Hematopoietic multipotent progenitor cell treated with erythropoietin and hydrocortisone succinate and interleukin-3 and kit ligand, for 15 days (in vitro differentiated cells): ENCODE measurements around the gene TTC28.

ENCODE experiments used
- DNase-seq: peaks from one replicate; pipeline ENCODE4 v3.0.0-alpha.2; 2015; ENCODE audit warnings: low spot score

The TTC28 gene

DNA sequence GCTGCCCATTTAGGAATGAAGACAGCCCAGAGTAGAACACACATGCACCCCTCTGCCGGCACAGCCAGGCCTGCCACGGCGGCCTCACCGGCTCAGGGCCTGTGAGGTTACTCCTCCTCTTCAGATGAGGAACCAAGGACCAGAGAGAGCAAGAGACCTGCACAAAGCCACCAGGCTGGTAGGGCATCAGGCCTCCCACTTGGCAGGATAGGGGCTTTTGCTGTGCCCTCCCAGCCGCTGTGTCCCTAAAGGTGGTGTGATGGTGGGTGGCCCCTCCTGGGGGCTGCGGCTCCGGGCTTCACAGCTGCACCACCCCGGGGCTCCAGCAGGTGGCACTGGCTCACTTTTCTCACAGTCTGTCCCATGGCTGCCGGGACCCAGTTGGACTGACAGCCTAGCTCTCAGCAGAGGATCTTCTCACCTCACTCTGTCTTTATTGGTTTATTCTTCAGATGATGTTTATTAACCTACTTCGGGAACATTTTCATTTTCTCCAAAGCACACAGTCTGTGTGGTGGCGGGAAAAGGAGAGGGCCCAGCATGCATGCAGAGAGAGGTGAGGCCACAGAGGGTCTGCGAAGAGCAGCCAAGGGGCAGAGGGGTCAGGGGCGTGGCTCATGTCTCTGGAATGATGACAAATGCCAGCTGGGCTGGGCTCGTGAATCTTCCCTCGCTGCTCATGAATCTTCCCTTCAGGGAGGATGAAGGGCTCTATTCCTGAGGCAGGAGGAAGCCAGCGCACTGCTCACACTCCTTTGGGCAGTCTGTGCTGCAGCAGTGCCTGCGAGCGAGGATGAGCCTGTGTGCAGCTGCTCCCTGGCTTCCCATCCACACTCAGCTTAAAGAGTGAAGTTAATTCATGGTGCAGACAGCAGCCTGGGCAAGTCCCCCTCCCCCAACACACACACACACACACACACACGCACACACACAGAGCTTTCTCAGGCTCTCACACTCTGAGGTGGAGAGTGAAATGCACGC is 659.5 kb downstream of the TTC28 start:
- peak; percentile 46 for DNase-seq

DNA sequence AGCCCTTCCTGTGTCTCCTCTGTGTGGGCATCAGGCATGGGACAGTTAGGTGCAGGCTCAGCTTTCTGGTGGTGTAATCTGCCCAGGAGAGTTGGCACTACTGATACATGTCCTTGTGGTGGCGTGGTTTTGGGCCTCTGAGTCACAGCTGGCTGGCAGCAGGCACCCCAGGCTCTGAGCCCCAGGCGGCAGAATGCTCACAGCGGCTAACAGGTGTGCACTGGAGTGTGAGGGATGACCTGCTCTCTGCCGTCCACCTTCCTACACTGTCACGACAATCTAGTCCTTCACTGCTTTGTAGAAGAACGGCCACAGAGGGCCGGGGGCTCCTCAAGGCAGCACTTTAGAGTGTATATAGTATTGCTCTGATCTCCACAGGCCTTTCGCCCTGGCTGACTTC is 660.3 kb downstream of the TTC28 start:
- no peak for DNase-seq

DNA sequence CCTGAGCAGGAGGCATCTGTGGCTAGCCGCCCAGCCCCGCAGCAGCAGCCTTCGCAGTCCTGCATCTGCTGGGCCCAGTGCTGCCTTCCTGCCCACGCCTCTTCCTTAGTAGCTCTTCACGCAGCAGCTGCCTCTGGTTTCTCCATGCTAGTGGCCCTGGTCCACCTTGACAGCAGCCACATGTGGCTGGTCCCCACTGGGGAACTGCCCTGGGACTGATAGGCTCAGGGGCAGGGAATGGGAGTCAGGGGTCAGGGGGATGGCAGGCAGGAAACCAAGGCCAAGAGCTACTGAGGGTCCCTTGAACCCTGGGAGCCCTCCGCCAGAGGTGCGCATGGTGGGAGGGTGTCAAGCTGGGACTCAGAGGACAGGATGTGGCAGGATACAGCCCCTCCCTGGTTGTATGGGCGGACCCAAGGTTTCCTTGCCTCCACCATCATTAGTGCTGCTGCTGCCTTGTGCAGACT is 661.1 kb downstream of the TTC28 start:
- no peak for DNase-seq

DNA sequence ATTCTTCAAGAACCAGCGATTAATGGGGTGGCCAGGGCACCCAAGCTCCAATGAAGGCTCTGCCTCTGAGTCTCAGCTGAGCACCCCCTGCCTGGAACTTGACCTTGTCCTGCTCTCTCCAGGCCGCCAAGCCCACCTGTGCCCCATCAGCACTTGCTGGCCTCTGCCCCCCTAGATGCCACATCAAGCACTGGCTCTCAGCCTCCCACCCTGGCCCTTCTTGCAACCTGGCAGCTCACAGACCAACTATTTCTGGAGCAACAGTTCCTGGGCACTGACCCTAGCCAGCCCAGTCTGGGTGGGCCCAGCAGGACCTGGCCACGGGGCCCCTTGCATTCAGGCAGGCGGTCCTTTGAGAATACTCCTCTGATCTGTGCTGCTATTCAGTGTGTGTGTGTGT is 661.8 kb downstream of the TTC28 start:
- DNase-seq = no peak

DNA sequence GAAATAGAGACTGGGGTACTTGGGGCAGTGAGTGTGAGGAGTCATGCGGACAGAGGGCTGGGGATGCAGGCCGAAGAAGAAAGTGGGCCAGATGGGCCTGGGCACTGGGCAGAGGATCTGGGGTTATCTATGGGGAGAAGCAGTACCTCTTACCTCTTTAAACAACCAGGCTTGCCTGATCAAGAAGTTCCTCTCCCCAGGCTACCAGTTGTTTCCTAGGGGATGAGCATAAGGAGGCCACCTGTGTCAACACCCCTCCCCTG is 662.2 kb downstream of the TTC28 start:
- no peak for DNase-seq

DNA sequence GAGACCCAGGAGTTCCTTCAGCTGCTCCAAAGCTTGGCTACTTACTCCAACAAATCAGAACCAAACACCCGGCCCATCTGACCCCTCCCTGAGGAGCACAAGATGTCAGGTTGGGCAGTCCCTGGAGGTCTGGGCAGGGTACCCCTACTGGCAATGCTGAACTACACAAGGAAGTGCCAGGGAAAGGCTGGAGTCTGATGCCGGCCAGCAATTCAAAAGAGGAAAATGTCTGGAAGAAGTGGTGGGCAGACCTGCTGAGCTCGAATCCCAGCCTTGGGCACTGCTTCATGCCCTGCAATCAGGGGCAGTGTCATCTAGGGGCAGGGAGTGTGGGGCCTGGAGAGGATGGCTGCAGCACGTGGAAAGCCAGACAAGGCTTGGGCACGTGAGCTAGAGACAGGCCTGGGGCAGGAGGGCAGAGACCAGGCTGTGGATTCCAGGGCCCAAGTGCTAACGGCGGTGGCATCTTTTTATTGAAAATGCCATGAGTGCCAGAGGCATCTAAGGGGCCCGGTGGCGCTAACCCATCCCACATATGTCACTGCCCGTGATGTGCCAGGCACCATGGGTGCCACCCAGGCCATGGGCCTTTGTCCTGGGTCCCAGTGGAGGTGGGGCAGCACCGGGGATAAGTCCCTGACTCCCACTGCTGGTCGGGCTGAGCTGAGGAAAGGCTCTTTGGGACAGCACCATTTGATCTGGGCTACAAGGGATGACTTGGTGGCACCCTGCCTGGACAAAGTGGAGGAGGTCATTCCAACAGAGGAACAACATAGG is 662.7 kb downstream of the TTC28 start:
- DNase-seq = no peak

DNA sequence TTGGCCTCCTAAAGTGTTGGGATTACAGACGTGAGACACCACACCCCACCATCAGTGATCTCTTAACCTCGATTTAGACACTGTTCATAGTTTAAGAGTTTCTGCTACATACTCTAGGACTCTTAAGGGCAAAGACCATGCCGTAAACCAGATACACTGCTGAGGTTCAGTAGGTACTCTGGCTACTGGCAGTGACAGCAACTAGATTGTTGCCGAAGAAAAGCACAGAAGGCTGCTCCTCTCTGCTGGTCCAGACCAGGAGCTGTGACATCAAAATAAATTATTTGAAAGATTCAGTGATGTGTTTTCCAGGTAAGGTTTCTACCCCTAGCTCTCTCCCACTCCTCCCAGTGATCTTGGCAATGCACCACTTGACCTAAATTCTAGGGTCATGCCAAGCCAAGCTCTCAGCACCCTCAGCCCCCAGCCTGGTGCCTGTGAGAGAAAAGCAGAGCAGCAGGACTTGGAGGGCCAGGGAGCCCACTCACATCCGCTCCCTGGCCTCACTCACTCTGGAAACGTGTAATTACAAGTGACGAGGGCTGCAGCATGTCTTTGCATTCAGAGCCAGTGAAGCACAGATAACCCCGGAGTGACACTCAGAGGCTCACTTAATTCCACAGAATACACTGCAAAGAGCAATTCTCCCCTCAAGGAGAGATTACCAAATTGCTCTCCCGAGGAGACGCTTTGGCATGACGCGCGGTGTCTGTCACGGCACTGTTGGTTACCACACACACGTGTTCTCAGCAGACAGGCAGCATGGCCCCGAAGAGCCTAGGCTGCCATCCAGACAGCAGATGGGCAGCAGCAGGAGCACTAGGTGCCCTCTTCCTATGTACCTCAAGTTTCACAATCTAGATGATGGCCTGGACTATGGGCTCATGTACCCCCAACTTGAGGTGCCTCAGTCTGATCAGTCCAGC is 663.7 kb downstream of the TTC28 start:
- no peak for DNase-seq

DNA sequence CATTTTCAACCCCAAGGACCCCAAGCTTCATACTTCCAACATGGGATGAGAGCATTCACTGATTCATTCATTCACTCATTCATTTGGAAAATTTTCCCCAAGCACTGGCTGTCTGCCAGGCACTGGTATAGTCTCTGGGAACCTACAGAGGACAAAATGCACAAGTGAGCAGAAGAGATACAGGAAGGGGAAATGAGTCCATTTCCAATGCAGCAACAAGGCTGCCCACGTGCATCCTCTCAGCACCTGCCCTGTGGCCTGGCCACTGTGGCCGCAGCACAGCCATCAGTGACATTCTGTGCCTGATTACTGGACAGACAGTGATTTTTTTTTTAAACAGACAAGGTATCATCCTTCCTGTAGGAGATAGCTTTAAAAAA is 664.6 kb downstream of the TTC28 start:
- DNase-seq = no peak

DNA sequence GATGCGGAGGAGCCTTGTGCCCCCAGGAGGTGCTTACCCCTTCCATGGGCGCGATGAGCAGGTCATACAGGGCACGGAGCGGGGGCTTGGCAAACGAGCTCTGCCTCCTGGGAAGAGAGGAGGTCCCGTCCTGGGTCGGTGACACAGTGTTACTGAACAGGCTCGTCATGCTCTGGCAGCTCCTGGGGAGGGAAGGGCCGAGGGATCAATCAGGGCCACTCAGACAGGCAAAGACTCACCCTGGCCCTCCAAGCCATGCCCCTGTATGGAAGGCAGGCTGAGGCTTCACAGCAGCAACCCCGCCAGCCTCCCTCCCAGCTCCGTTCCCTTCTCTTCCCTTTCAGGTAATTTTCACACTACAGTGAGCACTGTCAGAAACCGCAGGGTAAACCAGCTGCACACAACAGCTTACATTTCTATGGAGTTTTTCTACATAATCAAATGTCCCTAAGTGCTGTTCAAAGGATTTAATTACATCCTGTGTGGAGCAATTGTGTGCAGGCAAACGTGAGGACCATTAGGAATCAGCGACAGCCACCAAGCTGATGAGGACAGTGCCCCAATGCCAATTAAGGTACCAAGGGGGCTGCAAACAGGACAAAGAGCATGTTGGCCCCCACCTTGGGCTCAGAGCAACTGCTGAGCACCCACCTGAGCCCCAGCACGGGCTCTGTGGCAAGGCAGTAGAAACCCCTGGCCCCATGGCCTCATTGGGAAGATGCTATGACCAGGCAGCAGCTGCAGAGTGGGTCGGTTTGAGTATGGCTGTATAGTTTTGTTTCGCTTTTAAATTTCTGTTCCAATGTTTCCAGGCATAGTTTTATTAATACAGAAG is 665.2 kb downstream of the TTC28 start:
- no peak for DNase-seq

DNA sequence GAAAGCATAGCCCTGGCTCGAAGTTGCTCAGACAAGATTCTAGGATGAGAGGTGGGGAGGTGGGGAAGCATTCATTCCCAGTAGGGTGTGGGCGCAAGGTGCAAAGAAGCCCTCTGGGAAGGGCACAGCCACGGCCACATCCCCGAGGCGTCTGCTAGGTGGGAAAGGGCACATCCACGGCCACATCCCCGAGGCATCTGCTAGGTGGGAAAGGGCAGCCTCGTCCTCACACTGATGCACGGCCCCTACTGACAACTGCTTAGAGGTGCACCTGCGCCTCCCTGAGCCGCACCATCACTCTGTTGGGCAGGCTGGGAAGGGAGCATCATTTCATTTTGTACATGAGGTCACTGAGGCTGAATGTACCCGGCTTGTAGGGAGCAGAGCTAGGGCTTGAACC is 666.0 kb downstream of the TTC28 start:
- no peak for DNase-seq

DNA sequence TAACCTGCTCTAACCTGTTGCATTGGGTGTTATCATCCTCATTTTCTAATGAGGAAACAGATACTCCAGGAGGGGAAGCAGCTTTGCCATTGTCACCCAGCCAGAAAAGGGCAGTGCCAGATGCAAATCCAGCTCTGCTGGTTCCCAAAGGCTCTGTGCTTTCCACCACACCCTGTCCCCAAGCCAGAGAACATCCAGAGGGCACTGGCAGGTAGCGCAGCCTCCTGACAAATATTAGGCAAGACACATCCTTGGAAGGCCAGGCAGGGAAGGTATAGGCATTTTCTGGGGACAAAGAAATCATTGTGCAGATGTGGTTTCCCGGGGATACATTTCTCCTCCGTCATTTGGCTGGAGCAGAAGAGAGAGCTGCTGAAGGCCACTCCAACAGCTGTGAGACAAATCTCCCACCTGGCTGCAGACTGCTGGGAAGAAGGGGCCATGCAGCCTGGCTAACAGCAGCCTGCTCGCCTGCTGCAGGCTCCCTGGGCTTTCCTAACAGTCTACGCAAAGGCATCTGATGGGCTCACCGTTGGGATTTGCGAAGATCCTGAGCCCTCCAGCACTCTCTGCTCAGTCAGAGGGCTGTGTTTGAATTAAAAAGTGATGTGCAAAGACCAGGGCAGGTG is 666.7 kb downstream of the TTC28 start:
- DNase-seq = no peak

DNA sequence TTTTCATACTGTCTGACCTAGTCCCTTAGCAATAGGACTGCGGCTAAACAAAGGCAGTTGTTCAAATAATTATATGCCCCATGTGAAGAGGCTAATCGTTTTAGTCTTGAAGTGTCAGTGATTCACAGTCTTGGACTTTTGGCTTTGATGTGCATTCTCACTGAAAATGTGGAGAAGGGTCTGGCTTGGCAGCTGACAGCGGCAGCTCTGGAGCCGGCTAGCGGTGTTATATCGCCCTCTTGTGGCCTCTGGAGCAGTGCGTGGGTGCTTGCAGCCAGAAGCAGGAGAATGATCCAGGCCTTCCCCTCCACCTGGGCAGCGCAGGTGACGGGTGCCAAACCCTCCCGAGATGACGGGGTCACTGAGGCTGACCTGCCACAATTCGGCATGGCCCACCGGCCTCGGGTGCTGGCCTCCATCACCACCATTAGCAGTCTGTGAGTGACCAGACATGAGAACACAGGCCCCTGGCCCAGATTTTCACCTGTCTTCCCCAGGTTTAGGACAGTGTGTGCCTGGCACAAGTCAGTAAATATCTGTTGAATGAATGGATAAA is 670.3 kb downstream of the TTC28 start:
- DNase-seq = peak; percentile 72

DNA sequence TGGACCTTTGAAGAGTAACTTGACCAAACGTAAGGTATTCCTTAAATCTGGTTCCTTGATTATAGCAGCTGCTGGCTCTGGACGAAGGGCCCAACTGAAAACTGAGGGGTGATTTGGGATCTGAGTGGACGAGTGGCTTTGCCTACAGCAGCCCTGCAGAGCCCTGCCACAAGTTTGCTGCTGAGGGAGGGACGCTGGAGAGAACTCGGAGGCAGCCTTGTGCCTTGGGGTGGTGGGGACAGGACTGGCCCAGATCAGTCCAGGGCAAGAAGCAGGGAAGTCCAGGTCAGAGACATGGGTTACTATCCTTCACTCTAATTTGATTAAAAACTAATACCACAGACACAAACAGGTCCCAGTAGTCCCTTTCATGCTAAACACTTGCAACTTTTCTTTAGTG is 671.0 kb downstream of the TTC28 start:
- DNase-seq = no peak

DNA sequence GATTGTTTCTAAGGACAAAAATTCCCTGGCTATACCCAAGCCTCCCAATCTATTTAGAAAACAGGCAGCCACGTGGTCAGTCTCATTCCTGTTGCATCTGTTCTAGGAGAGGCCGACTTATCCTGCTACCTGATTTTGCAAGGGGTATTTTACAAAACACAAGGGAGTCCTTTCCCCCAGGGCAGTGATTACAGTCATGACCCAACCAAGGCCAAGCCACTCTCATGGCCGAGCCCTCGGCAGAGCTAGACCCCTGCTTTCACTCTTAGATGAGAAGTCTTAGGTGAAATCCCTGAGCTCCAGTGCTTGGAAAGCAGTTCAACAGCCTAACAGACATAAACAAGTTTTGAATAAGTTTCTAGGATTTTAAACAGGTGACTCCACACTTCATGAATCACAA is 671.6 kb downstream of the TTC28 start:
- no peak for DNase-seq

DNA sequence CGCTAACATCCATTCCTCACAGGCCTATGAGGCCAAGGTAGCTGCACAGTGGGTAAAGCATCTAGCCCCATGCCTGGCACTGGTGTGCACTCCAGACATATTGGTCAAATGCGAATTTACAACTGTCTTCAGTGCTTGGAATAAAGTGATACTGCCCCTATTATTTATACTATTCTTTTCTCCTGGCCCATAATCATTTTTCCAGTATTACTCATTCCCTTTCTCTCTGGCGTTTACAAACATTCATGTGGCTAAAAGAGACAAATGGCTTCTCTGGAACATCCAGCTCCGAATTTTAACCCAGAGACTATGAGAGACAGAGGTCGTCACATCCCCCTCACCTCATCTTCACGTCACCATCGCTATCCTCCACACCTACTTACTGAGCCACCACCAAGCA is 673.4 kb downstream of the TTC28 start:
- DNase-seq = no peak

DNA sequence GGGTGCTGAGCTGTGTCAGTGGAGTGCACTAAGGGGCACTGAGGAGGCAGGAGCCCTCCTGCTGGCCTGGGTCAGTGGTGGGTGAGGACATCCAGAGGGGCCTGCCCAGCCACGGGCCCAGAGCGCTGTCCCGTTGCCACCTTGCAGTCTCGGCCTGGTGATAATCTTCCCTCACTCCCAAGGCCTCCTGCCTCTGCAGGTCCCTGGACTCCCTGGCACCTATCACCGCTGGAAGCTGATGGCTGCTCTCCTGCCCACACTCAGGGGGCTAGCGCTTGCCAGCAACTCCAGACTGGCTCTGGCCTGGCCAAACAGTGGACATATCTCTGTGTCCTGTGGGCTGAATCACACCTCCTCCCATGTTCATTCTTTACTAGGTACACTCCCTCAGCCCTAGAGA is 674.1 kb downstream of the TTC28 start:
- DNase-seq = no peak

DNA sequence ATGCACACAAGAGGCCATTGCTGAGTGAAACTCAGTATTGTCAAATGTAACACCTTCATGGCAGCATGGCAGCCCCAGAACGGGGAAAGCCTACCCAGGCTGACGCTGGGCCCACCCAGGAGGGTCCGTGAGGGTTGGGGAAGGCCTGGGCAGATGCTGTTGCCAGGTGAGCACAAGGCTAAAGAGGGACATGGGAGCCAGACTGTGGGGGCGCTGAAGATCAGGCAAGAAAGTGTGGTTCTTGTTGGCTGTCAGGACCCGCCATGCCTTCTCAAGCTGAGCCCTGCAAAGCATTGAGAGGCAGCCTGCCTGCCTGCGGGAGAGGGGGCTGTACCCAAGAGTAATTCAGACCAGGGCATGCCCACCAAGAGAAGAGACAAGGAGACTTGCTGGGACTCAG is 675.6 kb downstream of the TTC28 start:
- no peak for DNase-seq

DNA sequence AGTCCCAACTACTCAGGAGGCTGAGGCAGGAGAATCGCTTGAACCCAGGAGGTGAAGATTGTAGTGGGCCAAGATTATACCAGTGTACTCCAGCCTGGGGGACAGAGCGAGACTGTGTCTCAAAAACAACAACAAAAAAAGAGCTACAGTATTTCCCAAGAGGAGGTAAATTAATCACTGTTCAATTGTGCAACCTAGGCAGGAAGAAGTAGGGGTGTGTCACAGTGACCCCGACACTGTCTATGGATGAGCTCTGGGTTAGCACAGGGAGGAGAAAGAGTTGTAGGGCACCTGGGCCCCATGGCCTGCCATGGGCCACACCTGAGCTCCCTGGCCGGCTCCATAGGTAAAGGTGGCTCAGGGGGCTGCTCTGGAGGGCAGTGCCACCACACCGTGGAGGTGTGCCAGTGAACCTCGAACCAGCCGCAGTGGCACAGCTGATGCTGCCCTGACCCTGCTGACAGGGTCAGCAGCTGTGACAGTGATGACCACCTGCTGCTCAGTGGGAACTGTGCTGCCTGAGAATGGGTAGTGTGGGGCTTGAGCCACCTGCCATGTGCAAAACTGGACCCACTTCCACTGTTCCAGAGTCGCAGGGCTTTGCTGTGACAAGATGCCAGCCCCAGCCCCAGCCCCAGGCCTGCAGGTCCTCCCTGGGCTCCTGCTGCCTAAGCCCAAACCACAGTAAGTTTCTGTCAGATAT is 676.6 kb downstream of the TTC28 start:
- no peak for DNase-seq

DNA sequence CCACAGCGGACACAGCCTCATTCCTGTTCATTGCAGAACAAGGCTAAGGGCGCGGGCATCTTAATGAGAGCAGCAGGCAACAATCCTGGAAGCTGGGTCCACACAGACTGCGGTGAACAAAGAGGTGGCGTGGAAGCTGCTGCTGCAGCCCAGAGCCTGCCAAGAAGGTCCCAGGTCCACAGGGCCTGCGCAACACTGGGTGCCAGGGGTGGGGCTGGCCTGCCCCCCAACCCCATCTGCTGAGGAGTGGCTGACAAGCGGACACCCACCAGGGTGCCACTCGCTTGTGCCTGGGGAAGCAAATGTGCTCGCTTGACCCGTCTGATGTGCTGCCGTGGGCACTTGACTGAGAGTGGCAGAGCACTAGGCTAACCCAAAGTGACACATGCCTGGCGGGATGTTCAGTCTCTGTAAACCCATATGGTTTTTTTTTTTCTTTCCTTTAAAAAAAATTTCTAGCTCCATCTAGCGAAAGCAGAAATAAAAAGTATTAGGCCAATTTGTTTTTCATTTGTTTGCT is 677.4 kb downstream of the TTC28 start:
- DNase-seq = no peak
